AG04450 (cell line): ENCODE measurements around the gene HOXD12. TPM values are rescaled to one million over a fixed set of nuclear protein-coding genes. Genes with fewer than 3 reads are reported as not detected.

Experiments
- CTCF ChIA-PET: fragments of 300-600, 350-600 bp; formaldehyde crosslinking; extraction: SDS; loops from one replicate; lab custom pipeline; 2022; ENCODE audit warnings: antibody characterized with exemption, inconsistent platforms; lab: Charles Lee
- POLR2A ChIA-PET: fragments of 350-600 bp; formaldehyde crosslinking; extraction: SDS; loops from one replicate; lab custom pipeline; 2021; ENCODE audit warnings: antibody characterized with exemption, inconsistent platforms; lab: Yijun Ruan, JAX
- DNase-seq: peaks from one replicate; pipeline ENCODE4 v3.0.0-alpha.2; 2011; ENCODE audit warnings: low read depth, low spot score
- H3K27ac ChIP-seq: one replicate; pipeline ENCODE4 v1.5.1; 2012; ENCODE audit warnings: low read depth, low read length, control low read depth
- H3K27me3 ChIP-seq: one replicate; pipeline ENCODE4 v1.6.0; 2012; ENCODE audit warnings: low read length; ENCODE audit not compliant: control insufficient read depth, insufficient read depth
- H3K4me3 ChIP-seq: 2 replicates; pipeline ENCODE4 v1.5.1; 2011; ENCODE audit warnings: mild to moderate bottlenecking, low read depth, low read length, control low read depth
- H3K9me3 ChIP-seq: 2 replicates; pipeline ENCODE4 v1.5.1; 2012; ENCODE audit warnings: low read length; ENCODE audit not compliant: control insufficient read depth, insufficient read depth
- polyA plus RNA-seq: library from polyadenylated mRNA; depleted of rRNA; stranded (reverse); fragments of >200 nt; gene quantifications from 2 replicates; pipeline ENCODE4 v1.2.3, GENCODE V29; 2011
- TF ChIP-seq, protein P1 (sequence below): IDR thresholded peaks from 2 replicates; pipeline ENCODE4 v1.5.1; 2011; ENCODE audit warnings: low read depth, low read length, control low read depth, inconsistent platforms

The HOXD12 gene
- polyA plus RNA-seq, 1 experiment, result not detected

- CTCF ChIA-PET, result interaction anchor here (1.0 to 3.1 kb wide), 6 partner anchors 19 to 509 kb away, joined by 3 to 21 read pairs (median 8); no protein-coding TSS in a partner anchor
- Histone ChIP-seq H3K27me3 (peaks cover 80% of the 10 kb centered on the region), H3K27ac (no peak overlapping the region), H3K4me3 (no peak overlapping the region), H3K9me3 (peaks cover 5% of the 10 kb centered on the region; the same call in 1 of the 2 replicates)
- TF ChIP-seq, protein P1, sequence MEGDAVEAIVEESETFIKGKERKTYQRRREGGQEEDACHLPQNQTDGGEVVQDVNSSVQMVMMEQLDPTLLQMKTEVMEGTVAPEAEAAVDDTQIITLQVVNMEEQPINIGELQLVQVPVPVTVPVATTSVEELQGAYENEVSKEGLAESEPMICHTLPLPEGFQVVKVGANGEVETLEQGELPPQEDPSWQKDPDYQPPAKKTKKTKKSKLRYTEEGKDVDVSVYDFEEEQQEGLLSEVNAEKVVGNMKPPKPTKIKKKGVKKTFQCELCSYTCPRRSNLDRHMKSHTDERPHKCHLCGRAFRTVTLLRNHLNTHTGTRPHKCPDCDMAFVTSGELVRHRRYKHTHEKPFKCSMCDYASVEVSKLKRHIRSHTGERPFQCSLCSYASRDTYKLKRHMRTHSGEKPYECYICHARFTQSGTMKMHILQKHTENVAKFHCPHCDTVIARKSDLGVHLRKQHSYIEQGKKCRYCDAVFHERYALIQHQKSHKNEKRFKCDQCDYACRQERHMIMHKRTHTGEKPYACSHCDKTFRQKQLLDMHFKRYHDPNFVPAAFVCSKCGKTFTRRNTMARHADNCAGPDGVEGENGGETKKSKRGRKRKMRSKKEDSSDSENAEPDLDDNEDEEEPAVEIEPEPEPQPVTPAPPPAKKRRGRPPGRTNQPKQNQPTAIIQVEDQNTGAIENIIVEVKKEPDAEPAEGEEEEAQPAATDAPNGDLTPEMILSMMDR, result no peak
- DNase-seq, result no peak
- POLR2A ChIA-PET, result no interaction called here
Measured at GRCh38 chr2:176145085-176145969, 45.7 kb downstream of the HOXD12 start.

DNA sequence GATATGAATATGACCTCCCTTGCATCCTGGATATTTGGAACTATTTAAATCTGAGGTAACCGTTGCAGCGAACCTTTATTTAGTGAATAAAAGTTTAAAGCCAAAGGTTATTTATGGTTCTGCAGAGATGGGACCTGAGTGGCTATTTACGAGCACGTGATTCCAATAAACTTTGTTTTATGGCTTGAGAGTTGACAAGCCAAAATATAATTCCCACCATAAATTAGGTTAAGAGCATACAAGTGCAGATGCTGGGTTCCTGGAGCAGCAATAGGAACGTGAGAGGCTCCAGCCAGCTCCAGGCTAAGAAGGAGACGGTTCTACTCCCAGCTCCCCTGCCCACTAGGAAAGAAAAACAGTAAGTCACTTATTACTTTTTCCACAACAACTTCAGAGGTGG lies 46.5 kb downstream of the HOXD12 start:
- H3K27me3 ChIP-seq, result peaks cover 81% of the 10 kb centered on the region
- POLR2A ChIA-PET, result no interaction called here
- no peak overlapping the region for H3K27ac ChIP-seq
- CTCF ChIA-PET, result interaction anchor here (1.0 kb wide), 1 partner anchor 309 kb away, joined by 10 read pairs; no protein-coding TSS in a partner anchor
- H3K9me3 ChIP-seq, result peaks cover 4% of the 10 kb centered on the region; the same call in 1 of the 2 replicates
- H3K4me3 ChIP-seq, result no peak overlapping the region
- TF ChIP-seq, protein P1, result no peak
- no peak for DNase-seq

DNA sequence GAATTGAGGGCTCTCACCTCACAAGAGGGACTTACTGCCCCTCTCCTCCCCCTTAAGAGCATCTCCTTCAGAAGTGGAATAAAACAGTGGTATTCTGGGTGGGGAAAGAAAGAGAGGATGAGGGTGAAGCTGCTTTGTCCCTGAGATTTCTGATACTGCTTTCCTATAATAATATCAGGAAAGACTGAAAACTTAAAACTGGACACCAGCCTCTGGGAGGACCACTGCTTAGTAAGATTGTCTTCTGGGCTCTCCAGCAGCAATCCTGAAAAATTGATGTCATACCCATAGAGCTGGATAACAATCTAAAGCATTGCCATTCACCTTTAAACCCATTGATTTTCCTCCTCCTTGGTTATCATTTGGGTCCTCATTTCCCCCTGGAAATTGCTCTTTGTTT lies 47.0 kb downstream of the HOXD12 start:
- CTCF ChIA-PET, result no interaction called here

GRCh38 chr2:176147210-176147799 lies 47.7 kb downstream of the HOXD12 start:
- no peak for DNase-seq
- TF ChIP-seq, protein P1, result no peak
- Histone ChIP-seq H3K27ac (no peak overlapping the region), H3K27me3 (peaks cover 84% of the 10 kb centered on the region), H3K9me3 (peaks cover 4% of the 10 kb centered on the region; the same call in 1 of the 2 replicates), H3K4me3 (no peak overlapping the region)
- POLR2A ChIA-PET, result no interaction called here
- CTCF ChIA-PET, result no interaction called here

More for the DNA sequence above, 47.0 kb downstream of the HOXD12 start:
- Histone ChIP-seq H3K27me3 (peaks cover 82% of the 10 kb centered on the region), H3K4me3 (no peak overlapping the region), H3K9me3 (peaks cover 4% of the 10 kb centered on the region; the same call in 1 of the 2 replicates), H3K27ac (no peak overlapping the region)
- POLR2A ChIA-PET, result no interaction called here
- TF ChIP-seq, protein P1, result no peak
- no peak for DNase-seq
